Liver (tissue), 9 donors: ENCODE measurements around the gene DYNC1I2. TPM values are rescaled to one million over a fixed set of nuclear protein-coding genes. Genes with fewer than 3 reads are reported as not detected.

Source experiments
- DNase-seq: peaks from one replicate; pipeline ENCODE4 v3.0.0-alpha.2; 2017; ENCODE audit warnings: low spot score
- H3K27ac ChIP-seq, 2 donors: one replicate each; pipeline ENCODE4 v1.7.0; 2013; ENCODE audit warnings: inconsistent platforms in 2 of 2, low read length in 2 of 2, control low read depth in 1 of 2, low read depth in 1 of 2, mild to moderate bottlenecking in 1 of 2
- H3K27me3 ChIP-seq, 4 donors: one replicate each; pipeline versions ENCODE4 v1.6.1 to v1.7.0; 2013; ENCODE audit warnings: low read length in 3 of 4, inconsistent platforms in 1 of 4, mild to moderate bottlenecking in 1 of 4, moderate library complexity in 1 of 4; ENCODE audit not compliant: control insufficient read depth in 4 of 4, insufficient read depth in 4 of 4
- H3K36me3 ChIP-seq, 4 donors: one replicate each; pipeline versions ENCODE4 v1.6.1 to v1.7.0; 2013; ENCODE audit warnings: low read length in 3 of 4, mild to moderate bottlenecking in 3 of 4, low read depth in 1 of 4, moderate library complexity in 1 of 4; ENCODE audit not compliant: control insufficient read depth in 4 of 4, insufficient read depth in 3 of 4
- H3K4me1 ChIP-seq, 4 donors: one replicate each; pipeline versions ENCODE4 v1.6.1 to v1.7.0; 2013; ENCODE audit warnings: low read length in 3 of 4, mild to moderate bottlenecking in 3 of 4, moderate library complexity in 1 of 4; ENCODE audit not compliant: control insufficient read depth in 4 of 4, insufficient read depth in 4 of 4
- H3K4me3 ChIP-seq, 3 donors: one replicate each; pipeline versions ENCODE4 v1.6.1 to v1.7.0; 2013; ENCODE audit warnings: low read length in 3 of 3, control low read depth in 1 of 3, low read depth in 1 of 3, mild to moderate bottlenecking in 1 of 3
- H3K9ac ChIP-seq, 2 donors: one replicate each; pipeline ENCODE4 v1.7.0; 2013; ENCODE audit warnings: low read length in 2 of 2, mild to moderate bottlenecking in 2 of 2, moderate library complexity in 2 of 2, control low read depth in 1 of 2, low read depth in 1 of 2
- H3K9me3 ChIP-seq, 4 donors: one replicate each; pipeline versions ENCODE4 v1.6.1 to v1.7.0; 2013; ENCODE audit warnings: low read length in 3 of 4; ENCODE audit not compliant: control insufficient read depth in 4 of 4
- ATF3 ChIP-seq: IDR thresholded peaks from 2 replicates; pipeline ENCODE4 v1.6.1; 2016; ENCODE audit warnings: antibody characterized with exemption
- EGR1 ChIP-seq, 2 donors: IDR thresholded peaks; 2 replicates each; pipeline ENCODE4 v1.6.1; 2016 to 2018; ENCODE audit warnings: antibody characterized with exemption in 2 of 2, low read depth in 2 of 2
- FOXA1 ChIP-seq: IDR thresholded peaks from 2 replicates; pipeline ENCODE4 v1.6.1; 2016; ENCODE audit warnings: antibody characterized with exemption
- FOXA2 ChIP-seq: IDR thresholded peaks from 2 replicates; pipeline ENCODE4 v1.6.1; 2016; ENCODE audit warnings: antibody characterized with exemption
- GABPA ChIP-seq, 2 donors: IDR thresholded peaks in 1 of 2; conservative IDR thresholded peaks in 1 of 2; 2 replicates each; pipeline ENCODE4 v1.6.1; 2016; ENCODE audit warnings: antibody characterized with exemption in 2 of 2, mild to moderate bottlenecking in 1 of 2, moderate library complexity in 1 of 2
- HNF4A ChIP-seq, 2 donors: conservative IDR thresholded peaks; 2 replicates each; pipeline ENCODE4 v1.6.1; 2016; ENCODE audit warnings: antibody characterized with exemption in 2 of 2, mild to moderate bottlenecking in 2 of 2
- HNF4G ChIP-seq: IDR thresholded peaks from 2 replicates; pipeline ENCODE4 v1.6.1; 2016; ENCODE audit warnings: antibody characterized with exemption
- JUND ChIP-seq, 2 donors: IDR thresholded peaks; 2 replicates each; pipeline ENCODE4 v1.6.1; 2016; ENCODE audit warnings: antibody characterized with exemption in 2 of 2
- NR2F2 ChIP-seq: IDR thresholded peaks from 2 replicates; pipeline ENCODE4 v1.6.1; 2016; ENCODE audit warnings: antibody characterized with exemption
- RAD21 ChIP-seq, 2 donors: IDR thresholded peaks; 2 replicates each; pipeline ENCODE4 v1.6.1; 2016; ENCODE audit warnings: antibody characterized with exemption in 2 of 2, mild to moderate bottlenecking in 2 of 2
- RXRA ChIP-seq, 2 donors: IDR thresholded peaks; 2 replicates each; pipeline ENCODE4 v1.6.1; 2017 to 2018; ENCODE audit warnings: antibody characterized with exemption in 2 of 2, mild to moderate bottlenecking in 1 of 2
- SP1 ChIP-seq: IDR thresholded peaks from 2 replicates; pipeline ENCODE4 v1.6.1; 2018; ENCODE audit warnings: antibody characterized with exemption, mild to moderate bottlenecking
- TAF1 ChIP-seq: conservative IDR thresholded peaks from 2 replicates; pipeline ENCODE4 v1.6.1; 2016; ENCODE audit warnings: antibody characterized with exemption, mild to moderate bottlenecking
- YY1 ChIP-seq: IDR thresholded peaks from 2 replicates; pipeline ENCODE4 v1.6.1; 2016; ENCODE audit warnings: antibody characterized with exemption, mild to moderate bottlenecking
- ZBTB33 ChIP-seq: IDR thresholded peaks from 2 replicates; pipeline ENCODE4 v1.6.1; 2016; ENCODE audit warnings: antibody characterized with exemption
- WGBS: extraction: QIAGEN DNeasy Blood & Tissue Kit; methylation state at CpG from one replicate; pipeline ENCODE4 v1.1.7; 2013; 5-methylcytosine and 5-hydroxymethylcytosine counted together
- polyA plus RNA-seq, 2 donors: library from polyadenylated mRNA; stranded (reverse) in 1 of 2; unstranded in 1 of 2; fragments of 200-250 nt in 1 of 2; fragments of >200 nt in 1 of 2; fragmentation: Nextera tagmentation in 1 of 2; extraction: Ambion mirVana in 1 of 2; gene quantifications; one replicate each; pipeline versions ENCODE4 v1.2.1 to v1.2.3, GENCODE V29; 2013 to 2015
- total RNA-seq, 2 donors: library from RNA; depleted of rRNA; stranded (reverse); fragments of >200 nt; gene quantifications; one replicate each; pipeline ENCODE4 v1.2.3, GENCODE V29; 2014
- TF ChIP-seq, protein P1 (sequence below): IDR thresholded peaks from 2 replicates; pipeline ENCODE4 v1.6.1; 2016; ENCODE audit warnings: antibody characterized with exemption, mild to moderate bottlenecking
- TF ChIP-seq, protein P2 (sequence below): IDR thresholded peaks from 2 replicates; pipeline ENCODE4 v1.6.1; 2016; ENCODE audit warnings: antibody characterized with exemption
- TF ChIP-seq, protein P3 (sequence below): fragments of 150-350 bp; IDR thresholded peaks from 2 replicates; pipeline ENCODE4 v1.5.1; 2017; ENCODE audit warnings: improper control_type of control experiment, low read depth, low read length; ENCODE audit not compliant: missing input control
- donor health status: healthy.
- donor health status: healthy.
- donor health status: healthy.
- donor health status: healthy.
- donor health status: healthy.

Gene DYNC1I2
- total and polyA plus RNA-seq, 4 donors = 20.4 to 45.2 (median 28.1) TPM

GRCh38 chr2:171728989-171729951, 42.0 kb downstream of the DYNC1I2 start:
- Histone ChIP-seq H3K9ac (no peak overlapping the region), H3K9me3 (no peaks in the 10 kb centered on the region), H3K27ac (peak overlapping the region; percentile 74 to 79), H3K27me3 (no peaks in the 10 kb centered on the region), H3K4me3 (no peak overlapping the region), H3K4me1 (peaks cover 2 to 31% (median 9%) of the 10 kb centered on the region in 4 donors), H3K36me3 (peaks cover 2 to 7% (median 4%) of the 10 kb centered on the region in 4 donors)
- 40% methylated on average over 3 of the region's 3 CpGs for WGBS
- DNase-seq = no peak
- TF ChIP-seq, protein P1, sequence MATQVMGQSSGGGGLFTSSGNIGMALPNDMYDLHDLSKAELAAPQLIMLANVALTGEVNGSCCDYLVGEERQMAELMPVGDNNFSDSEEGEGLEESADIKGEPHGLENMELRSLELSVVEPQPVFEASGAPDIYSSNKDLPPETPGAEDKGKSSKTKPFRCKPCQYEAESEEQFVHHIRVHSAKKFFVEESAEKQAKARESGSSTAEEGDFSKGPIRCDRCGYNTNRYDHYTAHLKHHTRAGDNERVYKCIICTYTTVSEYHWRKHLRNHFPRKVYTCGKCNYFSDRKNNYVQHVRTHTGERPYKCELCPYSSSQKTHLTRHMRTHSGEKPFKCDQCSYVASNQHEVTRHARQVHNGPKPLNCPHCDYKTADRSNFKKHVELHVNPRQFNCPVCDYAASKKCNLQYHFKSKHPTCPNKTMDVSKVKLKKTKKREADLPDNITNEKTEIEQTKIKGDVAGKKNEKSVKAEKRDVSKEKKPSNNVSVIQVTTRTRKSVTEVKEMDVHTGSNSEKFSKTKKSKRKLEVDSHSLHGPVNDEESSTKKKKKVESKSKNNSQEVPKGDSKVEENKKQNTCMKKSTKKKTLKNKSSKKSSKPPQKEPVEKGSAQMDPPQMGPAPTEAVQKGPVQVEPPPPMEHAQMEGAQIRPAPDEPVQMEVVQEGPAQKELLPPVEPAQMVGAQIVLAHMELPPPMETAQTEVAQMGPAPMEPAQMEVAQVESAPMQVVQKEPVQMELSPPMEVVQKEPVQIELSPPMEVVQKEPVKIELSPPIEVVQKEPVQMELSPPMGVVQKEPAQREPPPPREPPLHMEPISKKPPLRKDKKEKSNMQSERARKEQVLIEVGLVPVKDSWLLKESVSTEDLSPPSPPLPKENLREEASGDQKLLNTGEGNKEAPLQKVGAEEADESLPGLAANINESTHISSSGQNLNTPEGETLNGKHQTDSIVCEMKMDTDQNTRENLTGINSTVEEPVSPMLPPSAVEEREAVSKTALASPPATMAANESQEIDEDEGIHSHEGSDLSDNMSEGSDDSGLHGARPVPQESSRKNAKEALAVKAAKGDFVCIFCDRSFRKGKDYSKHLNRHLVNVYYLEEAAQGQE = peak; percentile 71
- TF ChIP-seq EGR1 (IDR thresholded peaks at IDR 0.05; ENCODE audit: low read depth in 2 of 2) (peak in 1 of 2 donors; percentile 54), NR2F2 (no peak), GABPA (IDR thresholded peaks at IDR 0.05 in 1 of 2, conservative IDR thresholded peaks at IDR 0.05 in 1 of 2) (peak in 1 of 2 donors; percentile 42), JUND (IDR thresholded peaks at IDR 0.05) (peak; percentile 80 to 82), FOXA1 (peak; percentile 99), TAF1 (no peak), ATF3 (peak; percentile 68), YY1 (peak; percentile 70), HNF4G (peak; percentile 92), ZBTB33 (peak; percentile 73), RXRA (IDR thresholded peaks at IDR 0.05) (peak; percentile 64 to 71), SP1 (peak; percentile 93), RAD21 (IDR thresholded peaks at IDR 0.05) (peak; percentile 23), HNF4A (conservative IDR thresholded peaks at IDR 0.05) (peak; percentile 99 to 100), FOXA2 (peak; percentile 99)
- TF ChIP-seq, protein P2, sequence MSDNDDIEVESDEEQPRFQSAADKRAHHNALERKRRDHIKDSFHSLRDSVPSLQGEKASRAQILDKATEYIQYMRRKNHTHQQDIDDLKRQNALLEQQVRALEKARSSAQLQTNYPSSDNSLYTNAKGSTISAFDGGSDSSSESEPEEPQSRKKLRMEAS = peak; percentile 60
- TF ChIP-seq, protein P3, sequence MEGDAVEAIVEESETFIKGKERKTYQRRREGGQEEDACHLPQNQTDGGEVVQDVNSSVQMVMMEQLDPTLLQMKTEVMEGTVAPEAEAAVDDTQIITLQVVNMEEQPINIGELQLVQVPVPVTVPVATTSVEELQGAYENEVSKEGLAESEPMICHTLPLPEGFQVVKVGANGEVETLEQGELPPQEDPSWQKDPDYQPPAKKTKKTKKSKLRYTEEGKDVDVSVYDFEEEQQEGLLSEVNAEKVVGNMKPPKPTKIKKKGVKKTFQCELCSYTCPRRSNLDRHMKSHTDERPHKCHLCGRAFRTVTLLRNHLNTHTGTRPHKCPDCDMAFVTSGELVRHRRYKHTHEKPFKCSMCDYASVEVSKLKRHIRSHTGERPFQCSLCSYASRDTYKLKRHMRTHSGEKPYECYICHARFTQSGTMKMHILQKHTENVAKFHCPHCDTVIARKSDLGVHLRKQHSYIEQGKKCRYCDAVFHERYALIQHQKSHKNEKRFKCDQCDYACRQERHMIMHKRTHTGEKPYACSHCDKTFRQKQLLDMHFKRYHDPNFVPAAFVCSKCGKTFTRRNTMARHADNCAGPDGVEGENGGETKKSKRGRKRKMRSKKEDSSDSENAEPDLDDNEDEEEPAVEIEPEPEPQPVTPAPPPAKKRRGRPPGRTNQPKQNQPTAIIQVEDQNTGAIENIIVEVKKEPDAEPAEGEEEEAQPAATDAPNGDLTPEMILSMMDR = no peak
